NCI-H146 treated with DMSO at 0.1 percent for 48 hours (cell line): ENCODE results near the gene ZRANB3.

ENCODE experiments used
- DNase-seq: peaks from one replicate; lab custom pipeline; 2025; ENCODE audit not compliant: unreplicated experiment; lab: John Stamatoyannopoulos, UW

ZRANB3 gene

DNA sequence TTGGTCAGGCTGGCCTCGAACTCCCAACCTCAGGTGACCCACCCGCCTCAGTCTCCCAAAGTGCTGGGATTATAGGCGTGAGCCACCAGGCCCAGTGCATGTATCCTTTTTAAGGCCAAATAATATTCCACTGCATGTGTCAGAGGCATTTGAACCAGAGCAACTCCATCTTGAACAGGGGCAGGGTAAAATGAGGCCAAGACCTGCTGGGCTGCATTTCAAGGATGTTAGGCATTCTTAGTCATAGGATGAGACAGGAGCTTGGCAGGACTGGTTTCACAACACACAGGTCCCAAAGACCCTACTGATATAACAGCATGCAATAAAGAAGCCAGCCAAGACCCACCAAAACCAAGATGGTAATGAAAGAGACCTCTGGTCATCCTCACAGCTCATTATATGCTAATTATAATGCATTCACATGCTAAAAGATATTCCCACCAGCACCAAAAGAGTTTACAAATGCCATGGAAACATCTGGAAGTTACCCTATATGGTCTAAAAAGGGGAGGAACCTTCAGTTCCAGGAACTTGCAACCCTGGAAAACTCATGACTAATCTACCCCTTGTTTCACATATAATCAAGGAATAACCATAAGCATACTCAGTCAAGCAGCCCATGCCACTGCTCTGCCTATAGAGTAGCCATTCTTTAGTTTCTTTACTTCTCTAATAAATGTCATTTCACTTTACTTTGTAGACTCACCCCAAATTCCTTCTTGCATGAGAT lies 274.3 kb downstream of the ZRANB3 start:
- DNase-seq: no peak

GRCh38 chr2:135255208-135255607 lies 275.8 kb downstream of the ZRANB3 start:
- DNase-seq: no peak

GRCh38 chr2:135252805-135253458 lies 278.1 kb downstream of the ZRANB3 start:
- no peak for DNase-seq

DNA sequence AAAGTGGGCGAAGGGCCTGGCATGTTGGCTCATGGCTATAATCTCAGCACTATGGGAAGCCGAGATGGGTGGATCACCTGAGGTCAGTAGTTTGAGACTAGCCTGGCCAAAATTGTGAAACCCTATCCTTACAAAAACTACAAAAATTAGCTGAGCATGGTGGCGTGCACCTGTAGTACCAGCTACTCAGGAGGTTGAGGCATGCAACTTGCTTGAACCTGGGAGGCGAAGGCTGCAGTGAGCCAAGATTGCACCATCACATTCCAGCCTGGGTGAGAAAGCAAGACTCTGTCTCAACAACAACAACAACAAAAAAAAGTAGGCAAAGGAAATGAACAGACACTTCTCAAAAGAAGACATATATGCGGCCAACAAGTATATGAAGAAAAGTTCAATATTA lies 282.4 kb downstream of the ZRANB3 start:
- DNase-seq: no peak

DNA sequence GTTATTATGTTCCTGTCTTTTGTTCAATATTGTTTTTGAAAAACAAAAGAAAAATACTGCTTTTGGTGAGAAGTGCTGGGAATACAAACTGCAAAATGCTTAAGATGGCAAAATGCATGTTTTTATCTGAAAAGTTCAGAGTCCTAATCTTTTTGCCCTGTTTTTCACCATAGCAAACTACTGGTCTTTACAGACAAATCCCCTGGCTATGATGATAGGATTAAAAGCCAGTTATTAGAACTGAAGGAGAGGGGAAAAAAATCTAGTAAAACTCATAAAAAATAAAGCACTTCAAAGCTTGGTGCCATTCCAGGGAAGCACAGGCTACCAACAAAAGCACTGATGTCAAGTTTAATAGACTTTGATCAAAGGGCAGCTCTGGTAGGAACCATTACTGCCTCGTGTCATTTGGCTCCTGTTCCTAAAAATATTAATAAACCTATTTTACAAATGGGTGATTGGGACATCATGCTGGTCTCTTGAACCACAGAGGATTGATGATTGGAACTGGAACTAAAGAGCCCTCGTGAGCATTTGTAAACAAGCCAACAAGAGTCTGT lies 284.2 kb downstream of the ZRANB3 start:
- DNase-seq: no peak

- DNase-seq: peak; percentile 88
These were observed 285.9 kb downstream of the ZRANB3 start for GRCh38 chr2:135245071-135245470.

DNA sequence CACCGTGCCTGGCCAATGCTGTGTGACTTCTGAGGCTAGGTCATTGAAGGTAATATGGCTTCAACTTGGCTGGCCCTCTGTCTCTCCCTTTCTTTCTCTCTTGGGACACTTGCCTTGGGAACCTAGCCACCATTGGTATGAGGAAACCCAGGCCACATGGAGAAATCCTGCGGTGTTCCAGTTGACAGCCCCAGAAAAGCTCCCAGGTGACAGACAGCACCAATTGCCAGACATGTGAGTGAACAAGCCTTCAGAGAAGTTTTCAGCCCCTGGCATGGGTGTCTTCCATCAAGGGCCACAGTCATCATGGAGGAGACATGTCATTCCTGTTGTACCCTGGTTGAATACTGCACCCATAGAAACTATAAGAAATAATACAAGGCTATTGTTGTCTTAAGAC lies 292.4 kb downstream of the ZRANB3 start:
- DNase-seq: no peak

DNA sequence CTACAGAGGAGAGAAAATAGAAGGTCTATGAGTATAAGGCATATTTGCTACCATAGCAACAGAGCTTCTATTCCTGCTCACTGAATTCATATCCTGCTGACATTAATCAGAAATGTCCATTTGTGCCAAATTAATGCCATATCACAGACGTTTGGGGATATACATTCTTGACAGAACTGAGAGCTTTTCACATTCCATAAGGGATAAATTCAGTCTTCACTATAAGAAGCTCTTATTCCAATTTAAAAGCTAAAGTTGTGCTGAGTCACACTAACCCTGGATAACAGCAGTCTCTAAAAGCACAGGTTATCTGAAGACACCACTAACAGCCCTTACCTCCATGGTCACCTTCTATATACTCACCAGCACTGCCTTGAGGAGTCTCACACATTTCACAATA lies 300.9 kb downstream of the ZRANB3 start:
- no peak for DNase-seq

DNA sequence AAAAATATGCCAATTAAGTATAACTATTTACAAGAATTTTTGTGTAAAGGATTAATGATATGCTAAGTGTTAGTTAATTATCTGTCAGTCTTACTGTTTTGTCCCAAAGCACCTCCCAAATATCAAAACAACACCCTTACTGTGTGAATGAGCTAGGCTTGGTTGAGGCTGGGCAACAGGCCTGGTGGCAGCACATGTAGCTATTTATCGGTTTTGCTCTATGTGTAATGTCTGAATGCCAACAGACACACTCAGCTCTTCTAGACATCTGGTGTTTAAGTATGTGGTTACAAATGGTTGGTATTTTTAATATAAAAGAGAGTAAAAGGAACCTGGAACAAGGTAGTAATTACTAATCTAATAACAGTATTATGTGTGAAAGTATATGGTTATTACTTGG lies 303.6 kb downstream of the ZRANB3 start:
- DNase-seq: no peak

DNA sequence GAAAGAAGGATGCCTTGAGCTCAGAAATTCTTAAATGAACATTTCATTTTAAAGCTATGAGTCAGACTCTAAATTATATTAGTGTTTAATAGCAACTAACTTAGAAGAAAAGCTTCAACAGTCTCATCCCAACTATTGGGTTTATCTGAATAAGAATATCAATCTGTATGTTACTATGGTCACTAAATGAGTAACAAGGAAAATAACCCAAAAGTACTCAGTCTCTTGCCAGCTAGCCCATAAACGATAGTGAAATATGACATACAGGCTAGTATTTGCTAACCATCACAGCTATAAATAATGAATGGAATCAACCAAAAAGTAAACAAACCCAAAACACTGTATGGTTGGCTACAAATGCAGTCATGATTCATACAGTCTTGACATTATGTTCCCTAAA lies 304.1 kb downstream of the ZRANB3 start:
- no peak for DNase-seq

- no peak for DNase-seq
These were observed 305.2 kb downstream of the ZRANB3 start for GRCh38 chr2:135225781-135226180.

DNA sequence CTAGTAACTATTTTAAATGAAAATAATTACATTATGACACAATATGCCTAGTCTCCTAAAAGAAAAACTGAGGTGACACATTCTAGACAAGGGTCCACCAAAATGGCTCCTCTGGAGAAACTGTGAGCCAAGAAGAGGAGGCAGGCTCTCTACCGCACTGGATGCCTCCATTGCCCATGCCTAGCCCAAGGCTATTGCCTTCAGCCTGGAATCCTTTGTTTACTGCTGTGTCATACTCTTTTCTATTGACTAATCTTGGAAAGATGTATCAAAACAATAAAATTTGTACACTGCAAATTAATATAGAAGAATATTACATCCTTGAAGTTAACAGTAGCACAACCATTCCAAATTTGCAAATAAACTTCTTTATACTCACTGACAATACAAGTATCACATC lies 311.8 kb downstream of the ZRANB3 start:
- DNase-seq: no peak

DNA sequence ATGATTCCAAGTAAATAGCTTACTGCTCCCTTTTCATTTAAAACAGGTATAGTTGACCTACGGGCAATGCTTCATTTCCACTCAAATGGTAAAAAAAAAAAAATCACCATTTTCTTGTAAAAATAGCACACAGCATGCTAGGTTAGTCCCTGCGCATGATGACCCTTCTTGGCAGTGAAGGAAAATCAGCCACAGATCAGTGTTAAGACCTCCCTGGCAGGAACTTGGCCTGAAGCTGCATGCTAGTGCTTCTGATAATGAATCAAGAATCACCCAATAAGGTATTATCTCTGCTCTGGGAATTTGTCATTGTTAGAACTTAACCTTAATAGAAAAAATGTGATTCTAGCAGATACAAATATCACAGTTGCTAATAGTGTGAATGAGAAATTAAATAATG lies 312.6 kb downstream of the ZRANB3 start:
- DNase-seq: no peak

DNA sequence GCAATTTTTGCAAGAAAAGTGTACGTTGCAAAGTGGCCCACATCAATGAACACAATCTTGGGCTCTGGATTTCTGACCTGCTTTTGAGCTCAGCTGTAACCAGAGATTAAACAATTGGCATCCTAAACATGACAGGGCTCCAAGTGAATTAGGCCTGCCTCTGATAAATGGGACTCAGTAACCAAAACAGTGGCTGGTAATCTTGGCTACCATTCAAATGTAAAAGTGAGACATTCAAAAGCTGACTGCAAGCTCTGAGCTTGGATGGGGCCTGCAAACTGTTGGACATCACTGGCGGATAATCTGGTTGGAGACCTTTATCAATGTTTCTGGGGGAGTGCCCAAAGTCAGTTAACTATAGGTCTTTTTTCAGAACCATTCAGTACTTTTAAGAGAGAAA lies 318.3 kb downstream of the ZRANB3 start:
- no peak for DNase-seq

DNA sequence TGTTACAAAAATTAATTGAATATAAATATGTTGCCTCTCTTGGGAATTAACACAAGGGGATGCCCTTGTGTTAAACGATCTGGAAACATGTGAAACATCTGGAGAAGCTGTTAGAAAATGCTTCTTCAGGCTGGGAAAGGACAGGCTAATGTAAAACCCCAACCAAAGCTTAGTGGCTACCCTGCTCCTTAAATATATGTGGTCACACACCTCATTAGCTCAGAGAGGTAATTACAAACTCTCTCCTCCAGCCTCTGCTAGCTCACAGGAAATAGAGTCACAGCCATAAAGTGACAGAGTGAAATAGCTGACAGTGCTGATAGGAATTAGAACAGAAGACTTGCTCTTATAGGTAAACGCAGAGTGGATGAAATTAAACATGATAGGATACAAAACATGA lies 323.0 kb downstream of the ZRANB3 start:
- no peak for DNase-seq

GRCh38 chr2:135203944-135204343 lies 327.1 kb downstream of the ZRANB3 start:
- no peak for DNase-seq

DNA sequence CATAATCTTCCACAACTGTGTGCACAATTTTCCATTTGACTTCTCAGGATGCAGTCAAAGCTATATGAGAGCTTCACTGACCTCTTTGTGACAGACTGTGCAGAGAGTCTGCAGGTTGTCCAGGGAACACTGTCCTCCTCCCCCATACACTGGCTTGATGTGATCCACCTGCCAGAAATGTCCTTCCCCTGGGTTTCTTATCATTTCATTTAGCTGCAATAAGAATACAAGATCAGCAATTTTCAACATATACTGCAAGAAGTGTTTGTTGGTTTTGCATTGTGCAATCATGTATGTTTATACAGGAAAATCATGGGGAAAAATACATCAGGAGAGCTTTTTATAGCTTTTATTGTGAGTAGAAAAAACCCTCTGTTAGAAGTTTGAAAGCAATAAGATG lies 328.3 kb downstream of the ZRANB3 start:
- no peak for DNase-seq

GRCh38 chr2:135198481-135198880 lies 332.5 kb downstream of the ZRANB3 start:
- DNase-seq: no peak

DNA sequence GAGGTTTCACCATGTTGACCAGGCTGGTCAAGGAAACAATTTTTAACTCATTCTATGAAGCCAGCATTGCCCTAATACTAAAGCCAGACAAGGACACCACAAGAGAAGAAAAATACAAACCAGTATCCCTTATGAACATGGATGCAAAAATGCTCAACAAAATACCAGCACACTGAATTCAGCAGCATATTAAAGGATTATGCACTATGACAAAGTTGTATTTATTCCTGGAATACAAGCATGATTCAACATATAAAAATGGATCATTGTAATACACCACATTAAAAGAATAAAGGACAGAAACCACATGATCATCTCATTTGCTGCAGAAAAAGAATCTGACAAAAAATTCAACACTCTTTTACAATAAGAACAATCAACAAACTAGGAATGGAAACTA lies 340.2 kb downstream of the ZRANB3 start:
- DNase-seq: no peak

GRCh38 chr2:135189148-135189547 lies 341.9 kb downstream of the ZRANB3 start:
- DNase-seq: no peak

GRCh38 chr2:135187270-135187669 lies 343.7 kb downstream of the ZRANB3 start:
- DNase-seq: no peak

GRCh38 chr2:135186054-135186453 lies 345.0 kb downstream of the ZRANB3 start:
- DNase-seq: no peak

DNA sequence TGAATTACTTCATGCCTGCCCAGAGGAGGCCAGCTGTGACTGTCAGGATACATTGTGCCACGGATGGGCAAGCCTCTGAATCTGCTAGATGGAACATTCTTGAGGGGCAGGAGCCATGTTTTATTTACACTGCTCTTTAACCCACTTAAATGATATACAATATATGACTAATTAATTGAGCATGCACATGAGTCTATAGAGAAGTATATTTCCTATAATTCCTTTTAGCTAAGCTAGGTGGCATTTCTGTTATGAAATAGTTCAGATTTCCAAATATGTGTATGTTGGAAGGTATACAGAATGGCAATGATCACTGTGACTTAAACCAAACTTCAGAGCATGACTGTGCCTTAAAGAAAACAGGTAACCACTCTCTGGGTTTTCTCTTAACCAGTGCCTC lies 347.2 kb downstream of the ZRANB3 start:
- no peak for DNase-seq
